ENCODE measurements around the gene BID. TPM values are rescaled to one million over a fixed set of nuclear protein-coding genes. Genes with fewer than 3 reads are reported as not detected.

Gene BID
- polyA plus RNA-seq, 1 donor from 2014 or later: 88.6 TPM

DNA sequence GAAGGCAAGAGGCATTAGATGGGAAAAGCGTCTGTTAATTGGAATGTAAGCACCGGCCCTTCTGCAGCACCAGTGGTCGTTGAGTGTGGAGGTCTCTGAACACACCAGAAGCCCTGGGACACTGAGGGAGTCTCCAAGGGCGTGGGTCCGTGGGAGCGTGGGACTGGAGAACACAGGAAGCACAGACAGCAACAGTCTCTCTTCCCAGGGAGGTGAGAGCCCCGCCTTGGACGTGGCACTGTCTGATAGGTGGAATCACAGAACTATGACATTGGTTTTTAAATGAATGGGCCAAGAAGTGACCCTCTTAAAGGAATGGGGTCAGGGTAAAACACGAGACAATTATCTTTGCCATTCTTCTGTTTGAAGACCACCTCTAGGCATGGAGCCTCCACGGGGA lies 28.1 kb upstream of the BID start:
- Histone ChIP-seq H3K9ac (ENCODE audit: low read length) (no peak overlapping the region), H3K36me3 (ENCODE audit: insufficient read depth, low read length) (no peaks in the 10 kb centered on the region), H3K27ac (ENCODE audit: low read length) (no peak overlapping the region), H3K9me2 (ENCODE audit: insufficient read depth, low read length) (no peaks in the 10 kb centered on the region), H3K4me3 (ENCODE audit: low read length) (no peak overlapping the region), H3K79me2 (replicated peaks; ENCODE audit: insufficient read depth, low read length) (no peaks in the 10 kb centered on the region), H3K9me3 (ENCODE audit: low read length) (no peaks in the 10 kb centered on the region), H2AFZ (ENCODE audit: low read depth, low read length) (no peak overlapping the region), H3K27me3 (ENCODE audit: insufficient read depth, low read depth, low read length) (no peaks in the 10 kb centered on the region), H4K20me1 (ENCODE audit: insufficient read depth) (no peaks in the 10 kb centered on the region), H3F3A (ENCODE audit: insufficient read depth, low read length, poor library complexity, severe bottlenecking) (no peaks in the 10 kb centered on the region), H3K4me2 (ENCODE audit: low read length) (no peak overlapping the region)
- TF ChIP-seq RAD21 (conservative IDR thresholded peaks at IDR 0.05) (no peak), SMC3 (conservative IDR thresholded peaks at IDR 0.05; ENCODE audit: poor library complexity) (no peak), EP300 (conservative IDR thresholded peaks at IDR 0.05; ENCODE audit: poor library complexity, severe bottlenecking) (no peak), EZH2 (IDR thresholded peaks at IDR 0.05; ENCODE audit: borderline replicate concordance, insufficient read depth, low read length, poor library complexity, severe bottlenecking) (no peak), MXI1 (conservative IDR thresholded peaks at IDR 0.05; ENCODE audit: poor library complexity, severe bottlenecking) (no peak), POLR2AphosphoS5 (IDR thresholded peaks at IDR 0.05) (no peak), TAF1 (IDR thresholded peaks at IDR 0.05; ENCODE audit: low read depth) (no peak)
- TF ChIP-seq, protein P1, sequence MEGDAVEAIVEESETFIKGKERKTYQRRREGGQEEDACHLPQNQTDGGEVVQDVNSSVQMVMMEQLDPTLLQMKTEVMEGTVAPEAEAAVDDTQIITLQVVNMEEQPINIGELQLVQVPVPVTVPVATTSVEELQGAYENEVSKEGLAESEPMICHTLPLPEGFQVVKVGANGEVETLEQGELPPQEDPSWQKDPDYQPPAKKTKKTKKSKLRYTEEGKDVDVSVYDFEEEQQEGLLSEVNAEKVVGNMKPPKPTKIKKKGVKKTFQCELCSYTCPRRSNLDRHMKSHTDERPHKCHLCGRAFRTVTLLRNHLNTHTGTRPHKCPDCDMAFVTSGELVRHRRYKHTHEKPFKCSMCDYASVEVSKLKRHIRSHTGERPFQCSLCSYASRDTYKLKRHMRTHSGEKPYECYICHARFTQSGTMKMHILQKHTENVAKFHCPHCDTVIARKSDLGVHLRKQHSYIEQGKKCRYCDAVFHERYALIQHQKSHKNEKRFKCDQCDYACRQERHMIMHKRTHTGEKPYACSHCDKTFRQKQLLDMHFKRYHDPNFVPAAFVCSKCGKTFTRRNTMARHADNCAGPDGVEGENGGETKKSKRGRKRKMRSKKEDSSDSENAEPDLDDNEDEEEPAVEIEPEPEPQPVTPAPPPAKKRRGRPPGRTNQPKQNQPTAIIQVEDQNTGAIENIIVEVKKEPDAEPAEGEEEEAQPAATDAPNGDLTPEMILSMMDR (IDR thresholded peaks at IDR 0.05; ENCODE audit: poor library complexity, severe bottlenecking): no peak
- TF ChIP-seq, protein P2, sequence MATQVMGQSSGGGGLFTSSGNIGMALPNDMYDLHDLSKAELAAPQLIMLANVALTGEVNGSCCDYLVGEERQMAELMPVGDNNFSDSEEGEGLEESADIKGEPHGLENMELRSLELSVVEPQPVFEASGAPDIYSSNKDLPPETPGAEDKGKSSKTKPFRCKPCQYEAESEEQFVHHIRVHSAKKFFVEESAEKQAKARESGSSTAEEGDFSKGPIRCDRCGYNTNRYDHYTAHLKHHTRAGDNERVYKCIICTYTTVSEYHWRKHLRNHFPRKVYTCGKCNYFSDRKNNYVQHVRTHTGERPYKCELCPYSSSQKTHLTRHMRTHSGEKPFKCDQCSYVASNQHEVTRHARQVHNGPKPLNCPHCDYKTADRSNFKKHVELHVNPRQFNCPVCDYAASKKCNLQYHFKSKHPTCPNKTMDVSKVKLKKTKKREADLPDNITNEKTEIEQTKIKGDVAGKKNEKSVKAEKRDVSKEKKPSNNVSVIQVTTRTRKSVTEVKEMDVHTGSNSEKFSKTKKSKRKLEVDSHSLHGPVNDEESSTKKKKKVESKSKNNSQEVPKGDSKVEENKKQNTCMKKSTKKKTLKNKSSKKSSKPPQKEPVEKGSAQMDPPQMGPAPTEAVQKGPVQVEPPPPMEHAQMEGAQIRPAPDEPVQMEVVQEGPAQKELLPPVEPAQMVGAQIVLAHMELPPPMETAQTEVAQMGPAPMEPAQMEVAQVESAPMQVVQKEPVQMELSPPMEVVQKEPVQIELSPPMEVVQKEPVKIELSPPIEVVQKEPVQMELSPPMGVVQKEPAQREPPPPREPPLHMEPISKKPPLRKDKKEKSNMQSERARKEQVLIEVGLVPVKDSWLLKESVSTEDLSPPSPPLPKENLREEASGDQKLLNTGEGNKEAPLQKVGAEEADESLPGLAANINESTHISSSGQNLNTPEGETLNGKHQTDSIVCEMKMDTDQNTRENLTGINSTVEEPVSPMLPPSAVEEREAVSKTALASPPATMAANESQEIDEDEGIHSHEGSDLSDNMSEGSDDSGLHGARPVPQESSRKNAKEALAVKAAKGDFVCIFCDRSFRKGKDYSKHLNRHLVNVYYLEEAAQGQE (IDR thresholded peaks at IDR 0.05; ENCODE audit: borderline replicate concordance): no peak

- no peak overlapping the region for H2AFZ ChIP-seq (ENCODE audit: low read depth, low read length)
- no peaks in the 10 kb centered on the region for H3K36me3 ChIP-seq (ENCODE audit: insufficient read depth, low read length)
- H3K9me2 ChIP-seq (ENCODE audit: insufficient read depth, low read length): no peaks in the 10 kb centered on the region
- H3K4me2 ChIP-seq (ENCODE audit: low read length): no peak overlapping the region
- H3F3A ChIP-seq (ENCODE audit: insufficient read depth, low read length, poor library complexity, severe bottlenecking): no peaks in the 10 kb centered on the region
- no peaks in the 10 kb centered on the region for H3K27me3 ChIP-seq (ENCODE audit: insufficient read depth, low read depth, low read length)
- no peaks in the 10 kb centered on the region for H4K20me1 ChIP-seq (ENCODE audit: insufficient read depth)
- no peak overlapping the region for H3K4me3 ChIP-seq (ENCODE audit: low read length)
- H3K9ac ChIP-seq (ENCODE audit: low read length): no peak overlapping the region
- no peak overlapping the region for H3K27ac ChIP-seq (ENCODE audit: low read length)
- H3K9me3 ChIP-seq (ENCODE audit: low read length): no peaks in the 10 kb centered on the region
- no peak for TF ChIP-seq EP300 (conservative IDR thresholded peaks at IDR 0.05; ENCODE audit: poor library complexity, severe bottlenecking)
- TF ChIP-seq POLR2AphosphoS5 (IDR thresholded peaks at IDR 0.05): no peak
- TF ChIP-seq, protein P2 (IDR thresholded peaks at IDR 0.05; ENCODE audit: borderline replicate concordance): no peak
- TF ChIP-seq, protein P1 (IDR thresholded peaks at IDR 0.05; ENCODE audit: poor library complexity, severe bottlenecking): no peak
- no peak for TF ChIP-seq RAD21 (conservative IDR thresholded peaks at IDR 0.05)
- TF ChIP-seq SMC3 (conservative IDR thresholded peaks at IDR 0.05; ENCODE audit: poor library complexity): no peak
- TF ChIP-seq MXI1 (conservative IDR thresholded peaks at IDR 0.05; ENCODE audit: poor library complexity, severe bottlenecking): no peak
- no peak for TF ChIP-seq EZH2 (IDR thresholded peaks at IDR 0.05; ENCODE audit: borderline replicate concordance, insufficient read depth, low read length, poor library complexity, severe bottlenecking)
- no peak for TF ChIP-seq TAF1 (IDR thresholded peaks at IDR 0.05; ENCODE audit: low read depth)
- no peaks in the 10 kb centered on the region for H3K79me2 ChIP-seq (replicated peaks; ENCODE audit: insufficient read depth, low read length)
Observed at GRCh38 chr22:17797721-17798559, 23.7 kb upstream of the BID start.

All from neural cell (in vitro differentiated cells).